NCI-H2196 (cell line): ENCODE data around the gene RLN1.
"Not testable (repeated sequence)": the region's sequence is repeated elsewhere in the genome, so short reads cannot be mapped to it uniquely, and the experiment has no call there.

Experiments
- DNase-seq: peaks from one replicate; lab custom pipeline; 2025; ENCODE audit not compliant: unreplicated experiment; lab: John Stamatoyannopoulos, UW

Gene RLN1

GRCh38 chr9:5338992-5339981 is at the start of gene RLN1:
RLN1 (minus strand) TSS chr9:5339876; CDS start chr9:5339746, 130 bp downstream.
- DNase-seq = not testable (repeated sequence)

DNA sequence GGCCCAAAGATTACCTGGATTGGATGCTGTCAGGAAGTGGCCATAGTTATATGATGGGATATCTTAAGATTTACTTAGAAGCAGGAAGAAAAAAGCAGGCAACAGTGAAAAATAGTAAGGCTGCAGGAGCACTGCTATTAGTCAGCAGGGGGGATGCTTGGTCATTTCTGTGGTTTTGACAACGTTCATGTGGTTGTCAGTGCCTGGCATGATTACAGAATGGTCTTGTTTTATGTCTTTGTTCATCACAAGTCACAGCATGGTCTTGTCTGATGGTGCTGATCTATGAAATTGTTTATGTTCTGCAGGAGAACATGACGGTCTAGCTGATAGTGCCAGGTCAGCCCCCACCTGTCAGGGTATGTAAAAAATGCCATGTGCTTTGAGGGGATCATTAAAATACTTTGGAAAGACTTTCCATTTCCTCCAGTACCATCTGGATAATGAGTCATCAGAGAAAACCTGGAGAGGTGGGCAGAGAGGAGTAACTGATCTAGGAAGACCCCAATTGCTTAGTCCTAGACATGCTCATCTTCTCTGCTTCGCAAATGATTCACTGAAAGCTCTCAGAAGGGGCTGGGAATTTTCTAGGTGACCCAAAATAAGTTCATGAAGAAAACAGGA is 49.5 kb upstream of the RLN1 start:
- no peak for DNase-seq

- no peak for DNase-seq
These were observed 48.5 kb upstream of the RLN1 start for GRCh38 chr9:5388026-5388819.

GRCh38 chr9:5384436-5384835 is 44.8 kb upstream of the RLN1 start:
- no peak for DNase-seq

- DNase-seq = no peak
These were observed 42.8 kb upstream of the RLN1 start for GRCh38 chr9:5382479-5382878.

DNA sequence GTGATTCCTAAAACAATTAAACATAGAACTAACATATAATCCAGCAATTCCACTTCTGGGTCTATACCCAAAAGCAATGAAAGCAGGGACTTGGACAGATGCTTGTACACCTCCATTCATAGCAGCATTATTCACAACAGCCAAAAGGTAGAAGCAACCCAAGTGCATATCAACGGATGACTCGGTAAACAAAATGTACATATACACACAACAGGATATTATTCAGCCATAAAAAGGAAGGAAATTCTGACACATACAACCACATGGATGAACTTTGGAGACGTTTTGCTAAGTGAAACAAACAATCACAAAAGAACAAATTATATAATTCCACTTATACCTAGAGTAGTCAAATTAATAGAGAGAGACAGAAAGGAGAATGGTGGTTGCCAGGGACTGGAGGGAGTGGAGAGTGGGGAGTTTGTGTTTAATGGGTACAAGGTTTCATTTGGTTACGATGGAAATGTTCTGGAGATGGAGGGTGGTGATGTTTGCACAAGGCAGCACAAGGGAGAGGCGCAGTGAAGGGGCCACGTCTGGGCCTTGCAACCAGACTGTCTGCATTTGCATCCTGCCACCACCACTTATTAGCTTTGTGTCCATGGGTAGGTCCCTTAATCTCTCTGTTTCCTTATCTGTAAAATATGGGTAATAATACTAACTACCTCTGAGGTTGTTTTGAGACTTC is 36.3 kb upstream of the RLN1 start:
- no peak for DNase-seq

- no peak for DNase-seq
These were observed 35.4 kb upstream of the RLN1 start for GRCh38 chr9:5375091-5375490.

DNA sequence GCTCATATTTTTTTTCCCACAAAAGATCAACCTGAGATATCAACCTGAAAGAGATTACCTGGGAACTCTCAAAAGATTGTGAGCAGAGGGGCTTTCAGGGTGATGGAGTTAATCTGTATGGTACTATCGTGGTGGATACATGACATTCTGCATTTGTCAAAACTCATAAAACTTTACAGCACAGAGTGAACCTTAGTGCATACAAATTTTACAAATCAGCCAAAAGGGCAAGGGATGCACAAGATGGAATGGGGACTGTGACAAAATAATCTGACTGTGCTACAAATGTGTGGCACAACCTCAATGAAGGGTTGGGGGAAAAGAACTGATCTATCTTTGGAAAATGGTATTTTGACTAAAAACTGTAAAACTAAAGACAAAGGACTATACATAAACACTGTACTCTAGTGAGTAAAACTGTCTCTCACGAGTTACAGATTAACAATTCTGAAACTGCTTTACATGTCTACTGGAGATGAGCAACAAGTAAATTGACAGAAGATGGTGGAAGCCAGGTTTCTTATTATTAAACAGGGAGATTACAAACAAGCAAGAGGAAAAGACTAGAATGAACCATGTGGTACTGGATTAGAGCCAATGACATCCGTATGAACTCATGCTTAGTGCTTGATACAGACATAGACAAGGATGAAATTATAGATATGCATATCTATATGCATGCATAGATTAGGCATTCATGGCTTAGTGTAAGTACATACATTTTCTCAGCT is 24.8 kb upstream of the RLN1 start:
- no peak for DNase-seq

DNA sequence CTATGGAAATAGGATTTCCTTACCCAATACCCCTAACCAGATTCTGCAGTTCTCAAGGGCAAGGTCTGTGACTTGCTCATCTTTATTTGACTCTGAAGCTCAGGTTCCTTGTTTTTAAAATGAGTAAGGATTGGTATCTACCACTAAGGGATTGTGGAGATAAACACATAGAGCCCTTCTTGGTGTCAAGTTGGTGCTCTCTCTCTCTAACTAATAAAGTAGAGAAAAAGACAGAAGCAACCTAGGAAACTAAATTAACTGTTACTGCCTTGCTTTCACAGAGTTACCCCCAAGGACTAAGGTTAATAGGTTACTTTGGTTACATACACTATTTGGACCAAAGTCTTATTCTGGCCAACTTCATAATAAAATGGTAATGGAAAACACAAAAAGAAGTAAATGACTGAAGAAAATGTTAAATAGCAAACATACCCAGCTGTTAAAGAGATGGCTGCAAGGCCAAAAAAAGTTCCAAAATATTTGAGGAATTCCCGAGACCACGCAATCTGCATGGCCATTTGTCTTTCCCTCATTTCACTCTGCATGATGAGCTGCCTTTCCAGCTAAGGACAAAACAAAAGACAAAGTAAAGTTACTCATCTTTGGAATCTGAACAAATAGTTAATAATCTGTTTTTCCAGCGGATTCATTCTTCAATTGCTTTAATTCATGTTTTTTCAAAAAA is 21.8 kb upstream of the RLN1 start:
- DNase-seq = no peak

GRCh38 chr9:5360341-5360740 is 20.7 kb upstream of the RLN1 start:
- no peak for DNase-seq

- DNase-seq = no peak
These were observed 17.9 kb upstream of the RLN1 start for GRCh38 chr9:5357431-5358105.

DNA sequence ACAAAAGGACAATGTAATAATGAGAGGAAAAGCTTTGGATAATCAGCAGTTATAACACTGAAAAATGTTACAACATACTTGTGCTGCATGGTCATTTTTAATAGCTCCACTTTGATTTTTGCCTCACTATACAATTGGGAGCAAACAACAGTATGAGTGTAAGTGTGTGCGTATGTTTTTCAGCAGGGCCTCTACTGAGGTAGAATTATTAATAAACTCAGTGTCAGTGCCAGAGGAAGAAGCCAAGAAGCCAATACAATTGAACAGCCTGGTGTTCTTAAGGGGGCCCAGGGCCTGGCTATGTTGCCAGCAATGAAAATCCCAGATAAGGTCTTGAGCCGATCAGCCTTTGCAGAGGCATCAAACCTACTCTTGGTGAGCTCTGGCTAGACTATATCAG is 16.1 kb upstream of the RLN1 start:
- DNase-seq = no peak

DNA sequence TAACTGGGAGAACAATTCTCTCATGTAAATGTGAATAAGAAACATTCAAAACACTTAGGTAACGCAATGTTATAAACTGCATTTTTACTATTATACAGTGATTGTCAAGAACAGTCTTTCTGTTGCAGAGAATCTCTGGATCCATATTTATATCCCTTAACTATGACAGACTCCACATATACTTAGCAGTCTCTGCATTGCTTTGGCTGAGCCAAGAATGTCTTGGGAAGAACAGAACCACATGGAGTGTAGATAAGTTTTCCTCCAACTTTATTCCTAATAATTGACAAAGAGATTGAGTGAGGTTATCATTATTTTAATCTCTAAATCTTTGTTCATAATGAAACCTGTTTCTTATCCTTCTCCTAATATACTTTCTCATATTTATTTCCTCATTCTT is 15.6 kb upstream of the RLN1 start:
- no peak for DNase-seq

DNA sequence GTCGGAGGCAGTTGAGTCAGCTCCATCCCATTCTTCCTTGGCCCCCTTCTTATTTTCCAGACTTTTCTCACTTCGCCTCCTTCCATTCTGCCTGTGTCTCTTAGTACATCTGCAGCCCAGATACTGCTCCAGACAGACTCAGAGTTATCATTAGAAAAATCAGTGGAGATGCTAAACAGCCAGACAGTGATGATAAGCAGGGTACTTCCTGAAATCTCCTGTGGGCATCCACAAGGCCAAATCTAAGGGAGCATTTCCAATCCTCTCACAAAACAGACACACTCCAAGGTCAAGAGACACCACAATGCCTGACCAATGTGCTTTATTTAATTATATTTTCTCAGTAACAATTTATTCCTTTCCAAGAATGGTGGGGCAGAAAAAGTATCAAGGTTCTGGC is 14.5 kb upstream of the RLN1 start:
- DNase-seq = no peak

DNA sequence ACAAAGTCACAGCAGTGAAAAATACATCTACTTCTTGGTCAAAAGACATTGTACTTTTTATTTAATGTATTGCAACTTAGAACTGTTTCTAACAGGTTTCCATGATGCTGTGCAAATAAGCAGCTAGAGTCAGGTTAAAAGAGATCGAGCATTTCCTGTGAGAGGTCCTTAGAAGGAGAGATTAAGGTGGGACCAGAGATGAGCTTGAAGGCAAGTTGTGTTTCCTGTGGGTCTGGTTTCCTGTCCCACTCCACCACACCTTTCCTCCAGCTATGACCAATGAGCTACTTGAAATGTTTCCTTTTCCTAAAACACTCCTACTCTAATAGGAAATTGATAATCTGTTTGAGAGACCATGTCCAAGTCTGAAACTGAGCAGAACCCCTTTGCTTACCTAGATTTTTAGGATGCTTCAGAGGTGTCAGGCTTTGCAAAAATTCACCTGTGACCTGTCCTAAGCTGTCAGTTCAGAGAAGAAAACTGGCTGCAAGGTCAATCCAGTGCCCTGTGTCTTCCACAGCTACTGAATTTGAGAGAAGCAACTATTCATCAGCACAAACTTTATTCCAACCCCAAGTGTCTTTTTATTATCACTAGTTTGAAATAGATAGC is 13.1 kb upstream of the RLN1 start:
- DNase-seq = no peak

DNA sequence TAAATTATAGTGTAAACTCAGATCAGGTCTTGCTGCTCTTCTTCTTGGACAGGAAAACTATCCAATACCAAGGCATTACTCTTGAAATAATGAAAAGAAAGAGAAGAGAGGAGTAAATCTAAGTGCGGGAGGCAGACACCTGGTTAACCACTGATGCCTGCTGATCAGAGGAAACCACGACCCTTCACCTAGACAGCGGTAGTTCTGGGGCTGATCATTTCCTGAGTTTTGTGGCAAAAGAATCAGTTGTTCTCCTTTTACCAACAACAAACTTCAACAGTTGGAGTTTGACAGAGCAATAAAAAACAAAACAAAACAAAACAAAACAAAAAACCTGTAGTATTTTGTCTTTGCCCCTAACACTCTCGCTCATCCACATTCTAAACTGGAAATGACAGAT is 3.0 kb downstream of the RLN1 start:
- no peak for DNase-seq

DNA sequence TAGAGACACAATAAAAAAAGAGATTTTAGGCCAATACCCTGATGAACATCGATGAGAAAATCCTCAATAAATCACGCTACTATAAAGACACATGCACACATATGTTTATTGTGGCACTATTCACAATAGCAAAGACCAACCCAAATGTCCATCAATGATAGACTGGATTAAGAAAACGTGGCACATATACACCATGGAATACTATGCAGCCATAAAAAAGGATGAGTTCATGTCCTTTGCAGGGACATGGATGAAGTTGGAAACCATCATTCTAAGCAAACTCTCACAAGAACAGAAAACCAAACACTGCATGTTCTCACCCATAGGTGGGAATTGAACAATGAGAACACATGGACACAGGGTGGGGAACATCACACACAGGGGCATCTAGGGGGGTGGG is 8.4 kb downstream of the RLN1 start:
- not testable (repeated sequence) for DNase-seq

DNA sequence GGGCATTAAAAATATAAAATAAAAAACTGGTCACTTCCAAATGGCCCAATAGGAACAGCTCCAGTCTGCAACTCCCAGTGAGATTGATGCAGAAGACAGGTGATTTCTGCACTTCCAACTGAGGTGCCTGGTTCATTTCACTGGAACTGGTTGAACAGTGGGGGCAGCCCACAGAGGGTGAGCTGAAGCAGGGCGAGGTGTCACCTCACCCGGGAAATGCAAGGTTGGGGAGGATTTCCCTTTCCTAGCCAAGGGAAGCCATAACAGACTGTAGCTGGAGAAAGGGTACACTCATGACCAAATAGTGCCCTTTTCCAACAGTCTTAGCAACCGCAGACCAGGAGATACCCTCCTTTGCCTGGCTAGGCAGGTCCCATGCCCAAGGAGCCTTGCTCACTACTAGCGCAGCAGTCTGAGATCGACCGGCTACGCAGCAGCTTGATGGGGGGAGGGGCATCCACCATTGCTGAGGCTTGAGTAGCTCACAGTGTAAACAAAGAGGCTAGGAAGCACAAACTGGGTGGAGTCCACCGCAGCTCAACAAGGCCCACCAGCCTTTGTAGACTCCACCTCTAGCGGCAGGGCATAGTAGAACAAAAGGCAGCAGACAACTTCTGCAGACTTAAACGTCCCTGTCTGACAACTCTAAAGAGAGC is 12.7 kb downstream of the RLN1 start:
- no peak for DNase-seq
